Measurements from ENCODE around the gene NDUFA8. TPM values are rescaled to one million over a fixed set of nuclear protein-coding genes. Genes with fewer than 3 reads are reported as not detected.

NDUFA8 gene
- total RNA-seq, 1 experiment from 2014 or later: 70.7 TPM

DNA sequence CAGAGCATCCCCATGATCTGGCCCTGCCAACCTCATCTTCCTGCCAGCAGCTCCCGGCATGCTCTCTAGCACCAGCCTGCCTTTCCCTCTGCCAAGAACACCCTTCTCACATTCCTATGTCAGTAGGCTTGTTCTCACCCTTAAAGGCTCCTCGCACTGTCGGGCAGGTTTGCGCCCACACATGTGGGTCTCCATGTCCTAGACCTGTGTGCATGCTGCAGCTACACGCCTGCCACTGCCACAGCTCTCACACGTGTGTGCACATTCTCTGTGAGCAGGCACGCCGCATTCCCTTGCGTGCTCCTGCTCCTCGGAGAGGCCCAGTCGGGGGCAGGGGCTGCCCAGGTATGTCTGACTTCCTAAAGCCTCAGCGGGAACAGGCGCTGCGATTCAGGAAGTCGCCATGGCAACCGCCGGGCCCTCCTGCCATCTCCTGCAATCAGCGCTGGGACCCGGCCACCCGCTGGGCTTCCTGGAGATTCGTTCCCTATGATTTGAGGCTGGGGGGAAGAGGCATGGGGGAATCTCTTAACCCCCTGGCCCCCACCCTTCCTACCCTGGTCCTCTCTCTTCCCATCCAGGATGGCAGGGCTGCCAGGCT is 28.1 kb downstream of the NDUFA8 start:
- H3K27ac Mint-ChIP-seq: no peak overlapping the region
- POLR2A ChIA-PET: no interaction called here
- peaks cover 31% of the 10 kb centered on the region for H3K27me3 Mint-ChIP-seq (ENCODE audit: low read depth)

DNA sequence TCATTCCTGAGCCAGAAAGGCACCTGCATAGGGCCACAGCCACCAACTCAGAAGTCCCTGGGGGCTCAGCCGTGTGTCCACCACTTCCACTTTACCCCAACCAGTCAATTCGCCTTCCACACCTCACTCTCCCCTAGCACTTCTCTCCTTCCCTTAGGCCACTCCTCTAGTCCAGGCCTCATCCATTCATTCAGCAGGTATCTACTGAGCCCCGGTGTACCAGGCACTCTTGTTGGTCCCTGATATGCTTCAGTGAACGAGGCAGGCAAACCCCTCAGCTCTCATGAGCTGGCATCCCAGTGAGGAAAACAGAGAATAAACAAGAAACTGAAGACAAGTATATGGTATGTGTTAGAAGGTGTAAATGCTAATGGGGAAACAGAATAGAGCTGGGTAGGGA is 28.7 kb downstream of the NDUFA8 start:
- H3K4me1 Mint-ChIP-seq: peaks cover 59% of the 10 kb centered on the region
- H3K4me3 Mint-ChIP-seq: no peak overlapping the region
- TF ChIP-seq, protein P1, sequence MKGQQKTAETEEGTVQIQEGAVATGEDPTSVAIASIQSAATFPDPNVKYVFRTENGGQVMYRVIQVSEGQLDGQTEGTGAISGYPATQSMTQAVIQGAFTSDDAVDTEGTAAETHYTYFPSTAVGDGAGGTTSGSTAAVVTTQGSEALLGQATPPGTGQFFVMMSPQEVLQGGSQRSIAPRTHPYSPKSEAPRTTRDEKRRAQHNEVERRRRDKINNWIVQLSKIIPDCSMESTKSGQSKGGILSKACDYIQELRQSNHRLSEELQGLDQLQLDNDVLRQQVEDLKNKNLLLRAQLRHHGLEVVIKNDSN (CRISPR knock-in tag; IDR thresholded peaks at IDR 0.05): no peak
- TF ChIP-seq, protein P2, sequence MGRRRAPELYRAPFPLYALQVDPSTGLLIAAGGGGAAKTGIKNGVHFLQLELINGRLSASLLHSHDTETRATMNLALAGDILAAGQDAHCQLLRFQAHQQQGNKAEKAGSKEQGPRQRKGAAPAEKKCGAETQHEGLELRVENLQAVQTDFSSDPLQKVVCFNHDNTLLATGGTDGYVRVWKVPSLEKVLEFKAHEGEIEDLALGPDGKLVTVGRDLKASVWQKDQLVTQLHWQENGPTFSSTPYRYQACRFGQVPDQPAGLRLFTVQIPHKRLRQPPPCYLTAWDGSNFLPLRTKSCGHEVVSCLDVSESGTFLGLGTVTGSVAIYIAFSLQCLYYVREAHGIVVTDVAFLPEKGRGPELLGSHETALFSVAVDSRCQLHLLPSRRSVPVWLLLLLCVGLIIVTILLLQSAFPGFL (CRISPR knock-in tag; IDR thresholded peaks at IDR 0.05; ENCODE audit: borderline replicate concordance): no peak
- no peak for TF ChIP-seq KAT7 (CRISPR knock-in tag; IDR thresholded peaks at IDR 0.05; ENCODE audit: borderline replicate concordance)
- TF ChIP-seq, protein P3, sequence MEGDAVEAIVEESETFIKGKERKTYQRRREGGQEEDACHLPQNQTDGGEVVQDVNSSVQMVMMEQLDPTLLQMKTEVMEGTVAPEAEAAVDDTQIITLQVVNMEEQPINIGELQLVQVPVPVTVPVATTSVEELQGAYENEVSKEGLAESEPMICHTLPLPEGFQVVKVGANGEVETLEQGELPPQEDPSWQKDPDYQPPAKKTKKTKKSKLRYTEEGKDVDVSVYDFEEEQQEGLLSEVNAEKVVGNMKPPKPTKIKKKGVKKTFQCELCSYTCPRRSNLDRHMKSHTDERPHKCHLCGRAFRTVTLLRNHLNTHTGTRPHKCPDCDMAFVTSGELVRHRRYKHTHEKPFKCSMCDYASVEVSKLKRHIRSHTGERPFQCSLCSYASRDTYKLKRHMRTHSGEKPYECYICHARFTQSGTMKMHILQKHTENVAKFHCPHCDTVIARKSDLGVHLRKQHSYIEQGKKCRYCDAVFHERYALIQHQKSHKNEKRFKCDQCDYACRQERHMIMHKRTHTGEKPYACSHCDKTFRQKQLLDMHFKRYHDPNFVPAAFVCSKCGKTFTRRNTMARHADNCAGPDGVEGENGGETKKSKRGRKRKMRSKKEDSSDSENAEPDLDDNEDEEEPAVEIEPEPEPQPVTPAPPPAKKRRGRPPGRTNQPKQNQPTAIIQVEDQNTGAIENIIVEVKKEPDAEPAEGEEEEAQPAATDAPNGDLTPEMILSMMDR (IDR thresholded peaks at IDR 0.05): no peak
- TF ChIP-seq FOXJ3 (CRISPR knock-in tag; IDR thresholded peaks at IDR 0.05; ENCODE audit: borderline replicate concordance): no peak
- TF ChIP-seq, protein P4, sequence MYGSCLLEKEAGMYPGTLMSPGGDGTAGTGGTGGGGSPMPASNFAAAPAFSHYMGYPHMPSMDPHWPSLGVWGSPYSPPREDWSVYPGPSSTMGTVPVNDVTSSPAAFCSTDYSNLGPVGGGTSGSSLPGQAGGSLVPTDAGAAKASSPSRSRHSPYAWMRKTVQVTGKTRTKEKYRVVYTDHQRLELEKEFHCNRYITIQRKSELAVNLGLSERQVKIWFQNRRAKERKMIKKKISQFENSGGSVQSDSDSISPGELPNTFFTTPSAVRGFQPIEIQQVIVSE (CRISPR knock-in tag; IDR thresholded peaks at IDR 0.05; ENCODE audit: borderline replicate concordance): no peak
- TF ChIP-seq, protein P5, sequence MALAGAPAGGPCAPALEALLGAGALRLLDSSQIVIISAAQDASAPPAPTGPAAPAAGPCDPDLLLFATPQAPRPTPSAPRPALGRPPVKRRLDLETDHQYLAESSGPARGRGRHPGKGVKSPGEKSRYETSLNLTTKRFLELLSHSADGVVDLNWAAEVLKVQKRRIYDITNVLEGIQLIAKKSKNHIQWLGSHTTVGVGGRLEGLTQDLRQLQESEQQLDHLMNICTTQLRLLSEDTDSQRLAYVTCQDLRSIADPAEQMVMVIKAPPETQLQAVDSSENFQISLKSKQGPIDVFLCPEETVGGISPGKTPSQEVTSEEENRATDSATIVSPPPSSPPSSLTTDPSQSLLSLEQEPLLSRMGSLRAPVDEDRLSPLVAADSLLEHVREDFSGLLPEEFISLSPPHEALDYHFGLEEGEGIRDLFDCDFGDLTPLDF (CRISPR knock-in tag; IDR thresholded peaks at IDR 0.05): no peak
- TF ChIP-seq NFE2L1 (CRISPR knock-in tag; IDR thresholded peaks at IDR 0.05): no peak
- no peak for TF ChIP-seq ELF4 (CRISPR knock-in tag; IDR thresholded peaks at IDR 0.05; ENCODE audit: low read depth)
- no peak for TF ChIP-seq JUN (CRISPR knock-in tag; IDR thresholded peaks at IDR 0.05)
- peaks cover 38% of the 10 kb centered on the region for H3K27me3 Mint-ChIP-seq (ENCODE audit: low read depth)
- no peak overlapping the region; the same call in 1 of the 2 replicates for H3K27ac Mint-ChIP-seq
- no peaks in the 10 kb centered on the region for H3K36me3 Mint-ChIP-seq
- DNase-seq (ENCODE audit: low spot score) (no peak), ATAC-seq (no peak)
- POLR2A ChIA-PET: no interaction called here
- CTCF ChIA-PET: interaction anchor here (1.9 to 5.8 kb wide), 3 partner anchors 8 to 226 kb away, joined by 13 to 40 read pairs (median 18); no protein-coding TSS in a partner anchor
- H3K9me3 Mint-ChIP-seq: no peaks in the 10 kb centered on the region

More for the DNA sequence above, 28.1 kb downstream of the NDUFA8 start:
- peak; percentile 79 for DNase-seq (ENCODE audit: low spot score)
- TF ChIP-seq, protein P6, sequence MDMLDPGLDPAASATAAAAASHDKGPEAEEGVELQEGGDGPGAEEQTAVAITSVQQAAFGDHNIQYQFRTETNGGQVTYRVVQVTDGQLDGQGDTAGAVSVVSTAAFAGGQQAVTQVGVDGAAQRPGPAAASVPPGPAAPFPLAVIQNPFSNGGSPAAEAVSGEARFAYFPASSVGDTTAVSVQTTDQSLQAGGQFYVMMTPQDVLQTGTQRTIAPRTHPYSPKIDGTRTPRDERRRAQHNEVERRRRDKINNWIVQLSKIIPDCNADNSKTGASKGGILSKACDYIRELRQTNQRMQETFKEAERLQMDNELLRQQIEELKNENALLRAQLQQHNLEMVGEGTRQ (CRISPR knock-in tag; IDR thresholded peaks at IDR 0.05): no peak
- TF ChIP-seq HMGA2 (CRISPR knock-in tag; IDR thresholded peaks at IDR 0.05) (no peak), ZNF396 (CRISPR knock-in tag; IDR thresholded peaks at IDR 0.05; ENCODE audit: borderline replicate concordance) (no peak), TEAD1 (CRISPR knock-in tag; IDR thresholded peaks at IDR 0.05) (peak; percentile 82; the same call in 1 of the 2 replicates), TP53 (CRISPR knock-in tag; IDR thresholded peaks at IDR 0.05) (peak; percentile 67; the same call in 1 of the 2 replicates), ZNF138 (CRISPR knock-in tag; conservative IDR thresholded peaks at IDR 0.05) (peak; percentile 47; the same call in 1 of the 2 replicates), ZNF219 (CRISPR knock-in tag; IDR thresholded peaks at IDR 0.05; ENCODE audit: borderline replicate concordance) (no peak), RORB (CRISPR knock-in tag; IDR thresholded peaks at IDR 0.05) (no peak), ZNF423 (CRISPR knock-in tag; IDR thresholded peaks at IDR 0.05) (peak; percentile 78)
- TF ChIP-seq, protein P7, sequence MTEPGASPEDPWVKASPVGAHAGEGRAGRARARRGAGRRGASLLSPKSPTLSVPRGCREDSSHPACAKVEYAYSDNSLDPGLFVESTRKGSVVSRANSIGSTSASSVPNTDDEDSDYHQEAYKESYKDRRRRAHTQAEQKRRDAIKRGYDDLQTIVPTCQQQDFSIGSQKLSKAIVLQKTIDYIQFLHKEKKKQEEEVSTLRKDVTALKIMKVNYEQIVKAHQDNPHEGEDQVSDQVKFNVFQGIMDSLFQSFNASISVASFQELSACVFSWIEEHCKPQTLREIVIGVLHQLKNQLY (CRISPR knock-in tag; IDR thresholded peaks at IDR 0.05): no peak
- TF ChIP-seq, protein P5 (CRISPR knock-in tag; IDR thresholded peaks at IDR 0.05): no peak
- TF ChIP-seq, protein P8, sequence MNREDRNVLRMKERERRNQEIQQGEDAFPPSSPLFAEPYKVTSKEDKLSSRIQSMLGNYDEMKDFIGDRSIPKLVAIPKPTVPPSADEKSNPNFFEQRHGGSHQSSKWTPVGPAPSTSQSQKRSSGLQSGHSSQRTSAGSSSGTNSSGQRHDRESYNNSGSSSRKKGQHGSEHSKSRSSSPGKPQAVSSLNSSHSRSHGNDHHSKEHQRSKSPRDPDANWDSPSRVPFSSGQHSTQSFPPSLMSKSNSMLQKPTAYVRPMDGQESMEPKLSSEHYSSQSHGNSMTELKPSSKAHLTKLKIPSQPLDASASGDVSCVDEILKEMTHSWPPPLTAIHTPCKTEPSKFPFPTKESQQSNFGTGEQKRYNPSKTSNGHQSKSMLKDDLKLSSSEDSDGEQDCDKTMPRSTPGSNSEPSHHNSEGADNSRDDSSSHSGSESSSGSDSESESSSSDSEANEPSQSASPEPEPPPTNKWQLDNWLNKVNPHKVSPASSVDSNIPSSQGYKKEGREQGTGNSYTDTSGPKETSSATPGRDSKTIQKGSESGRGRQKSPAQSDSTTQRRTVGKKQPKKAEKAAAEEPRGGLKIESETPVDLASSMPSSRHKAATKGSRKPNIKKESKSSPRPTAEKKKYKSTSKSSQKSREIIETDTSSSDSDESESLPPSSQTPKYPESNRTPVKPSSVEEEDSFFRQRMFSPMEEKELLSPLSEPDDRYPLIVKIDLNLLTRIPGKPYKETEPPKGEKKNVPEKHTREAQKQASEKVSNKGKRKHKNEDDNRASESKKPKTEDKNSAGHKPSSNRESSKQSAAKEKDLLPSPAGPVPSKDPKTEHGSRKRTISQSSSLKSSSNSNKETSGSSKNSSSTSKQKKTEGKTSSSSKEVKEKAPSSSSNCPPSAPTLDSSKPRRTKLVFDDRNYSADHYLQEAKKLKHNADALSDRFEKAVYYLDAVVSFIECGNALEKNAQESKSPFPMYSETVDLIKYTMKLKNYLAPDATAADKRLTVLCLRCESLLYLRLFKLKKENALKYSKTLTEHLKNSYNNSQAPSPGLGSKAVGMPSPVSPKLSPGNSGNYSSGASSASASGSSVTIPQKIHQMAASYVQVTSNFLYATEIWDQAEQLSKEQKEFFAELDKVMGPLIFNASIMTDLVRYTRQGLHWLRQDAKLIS (CRISPR knock-in tag; IDR thresholded peaks at IDR 0.05; ENCODE audit: borderline replicate concordance): no peak
- ATAC-seq: peak; percentile 61
- H3K36me3 Mint-ChIP-seq: no peaks in the 10 kb centered on the region
- H3K4me1 Mint-ChIP-seq: peaks cover 53% of the 10 kb centered on the region
- H3K9me3 Mint-ChIP-seq: no peaks in the 10 kb centered on the region
- CTCF ChIA-PET: interaction anchor here (1.5 to 5.8 kb wide), 4 partner anchors 9 to 225 kb away, joined by 7 to 40 read pairs (median 16); no protein-coding TSS in a partner anchor
- H3K4me3 Mint-ChIP-seq: peak overlapping the region; percentile 43

All from WTC11 (cell line).